ENCODE results near the gene MAPK12. TPM values are rescaled to one million over a fixed set of nuclear protein-coding genes. Genes with fewer than 3 reads are reported as not detected.

MAPK12 gene
- total and polyA plus RNA-seq, 2 donors (not counting 3 experiments of a cell fraction or from before 2014, with no cell fraction given) = 72.3 to 86.8 TPM

- BruUV-seq (replicated peaks) = no TSS peak
- CTCF ChIA-PET = no interaction called here
- Histone ChIP-seq H3K4me2 (ENCODE audit: insufficient read depth, low read length) (no peak overlapping the region), H3K4me3 (replicated peaks in 1 of 3; ENCODE audit: insufficient read depth in 1 of 3, low read depth in 1 of 3, low read length in 3 of 3) (no peak overlapping the region), H4K20me1 (replicated peaks; ENCODE audit: control insufficient read depth, extremely low read depth, insufficient read depth, low read length) (no peaks in the 10 kb centered on the region), H3K27ac (ENCODE audit: insufficient read depth, low read depth, low read length) (no peak overlapping the region), H3K9ac (replicated peaks; ENCODE audit: extremely low read depth, insufficient read depth, low read length) (no peak overlapping the region), H3K79me2 (ENCODE audit: control insufficient read depth, insufficient read depth, low read length) (peaks cover 22% of the 10 kb centered on the region), H3K4me1 (ENCODE audit: control insufficient read depth, extremely low read depth, insufficient read depth, low read length) (peaks cover 11% of the 10 kb centered on the region), H2AFZ (ENCODE audit: low read depth, low read length) (no peak overlapping the region), H3K36me3 (ENCODE audit: control insufficient read depth in 2 of 2, extremely low read depth in 1 of 2, insufficient read depth in 2 of 2, low read length in 2 of 2) (peaks cover 0 to 36% of the 10 kb centered on the region in 2 experiments), H3K9me3 (replicated peaks; ENCODE audit: control insufficient read depth, insufficient read depth, low read length) (no peaks in the 10 kb centered on the region), H3K9me1 (replicated peaks; ENCODE audit: control insufficient read depth, extremely low read depth, insufficient read depth, low read length) (no peaks in the 10 kb centered on the region), H3K27me3 (ENCODE audit: control insufficient read depth in 2 of 2, insufficient read depth in 2 of 2, low read length in 2 of 2) (no peaks in the 10 kb centered on the region)
- dilution Hi-C loops (cut with MboI; ENCODE audit: extremely low pct_ligation_motif_present, low sequenced_read_pairs) (no loop called here), intact Hi-C loops (cut with micrococcal nuclease) (no loop called here)
- FAIRE-seq (no peak), DNase-seq (ENCODE audit: low read depth, low spot score) (no peak)
- TF ChIP-seq POLR2A (IDR thresholded peaks at IDR 0.05; ENCODE audit: low read depth, low read length) (no peak), GATA2 (IDR thresholded peaks at IDR 0.05; ENCODE audit: insufficient read depth, insufficient read length, low read depth, low read length) (no peak), MYC (IDR thresholded peaks at IDR 0.05; ENCODE audit: low read depth, low read length) (no peak), POLR2AphosphoS5 (IDR thresholded peaks at IDR 0.05; ENCODE audit: insufficient read depth, low read depth, low read length) (no peak), FOS (IDR thresholded peaks at IDR 0.05; ENCODE audit: borderline replicate concordance, insufficient read depth, low read length) (no peak), JUN (IDR thresholded peaks at IDR 0.05; ENCODE audit: borderline replicate concordance, insufficient read depth, insufficient read length, low read depth) (no peak), MAX (IDR thresholded peaks at IDR 0.05; ENCODE audit: insufficient read depth, insufficient read length) (no peak)
- POLR2A ChIA-PET = no interaction called here
Measured at GRCh38 chr22:50257451-50258360, 3.8 kb downstream of the MAPK12 start.

- Histone ChIP-seq H3K27me3 (ENCODE audit: control insufficient read depth in 2 of 2, insufficient read depth in 2 of 2, low read length in 2 of 2) (no peaks in the 10 kb centered on the region), H3K9me1 (replicated peaks; ENCODE audit: control insufficient read depth, extremely low read depth, insufficient read depth, low read length) (no peaks in the 10 kb centered on the region), H3K36me3 (ENCODE audit: control insufficient read depth in 2 of 2, extremely low read depth in 1 of 2, insufficient read depth in 2 of 2, low read length in 2 of 2) (peaks cover 0 to 36% of the 10 kb centered on the region in 2 experiments), H3K4me3 (replicated peaks in 1 of 3; ENCODE audit: insufficient read depth in 1 of 3, low read depth in 1 of 3, low read length in 3 of 3) (no peak overlapping the region), H2AFZ (ENCODE audit: low read depth, low read length) (no peak overlapping the region), H3K79me2 (ENCODE audit: control insufficient read depth, insufficient read depth, low read length) (peaks cover 22% of the 10 kb centered on the region), H3K9ac (replicated peaks; ENCODE audit: extremely low read depth, insufficient read depth, low read length) (no peak overlapping the region), H3K4me1 (ENCODE audit: control insufficient read depth, extremely low read depth, insufficient read depth, low read length) (peaks cover 8% of the 10 kb centered on the region), H3K27ac (ENCODE audit: insufficient read depth, low read depth, low read length) (no peak overlapping the region), H3K4me2 (ENCODE audit: insufficient read depth, low read length) (no peak overlapping the region), H4K20me1 (replicated peaks; ENCODE audit: control insufficient read depth, extremely low read depth, insufficient read depth, low read length) (no peaks in the 10 kb centered on the region), H3K9me3 (replicated peaks; ENCODE audit: control insufficient read depth, insufficient read depth, low read length) (no peaks in the 10 kb centered on the region)
- no TSS peak for BruUV-seq (replicated peaks)
- FAIRE-seq (no peak), DNase-seq (ENCODE audit: low read depth, low spot score) (no peak)
- POLR2A ChIA-PET = no interaction called here
- TF ChIP-seq GATA2 (IDR thresholded peaks at IDR 0.05; ENCODE audit: insufficient read depth, insufficient read length, low read depth, low read length) = no peak
- TF ChIP-seq FOS (IDR thresholded peaks at IDR 0.05; ENCODE audit: borderline replicate concordance, insufficient read depth, low read length) = no peak
- no peak for TF ChIP-seq EZH2 (IDR thresholded peaks at IDR 0.05; ENCODE audit: borderline replicate concordance, low read depth, low read length, severe bottlenecking)
- no peak for TF ChIP-seq MYC (IDR thresholded peaks at IDR 0.05; ENCODE audit: low read depth, low read length)
- TF ChIP-seq POLR2A (IDR thresholded peaks at IDR 0.05; ENCODE audit: low read depth, low read length) = no peak
- no peak for TF ChIP-seq CTCF (IDR thresholded peaks at IDR 0.05; ENCODE audit: extremely low read depth in 1 of 2, insufficient read depth in 1 of 2, low read depth in 1 of 2, low read length in 2 of 2)
- TF ChIP-seq MAX (IDR thresholded peaks at IDR 0.05; ENCODE audit: insufficient read depth, insufficient read length) = no peak
- no peak for TF ChIP-seq POLR2AphosphoS5 (IDR thresholded peaks at IDR 0.05; ENCODE audit: insufficient read depth, low read depth, low read length)
- TF ChIP-seq JUN (IDR thresholded peaks at IDR 0.05; ENCODE audit: borderline replicate concordance, insufficient read depth, insufficient read length, low read depth) = no peak
- intact Hi-C loops (cut with micrococcal nuclease) (no loop called here), dilution Hi-C loops (cut with MboI; ENCODE audit: extremely low pct_ligation_motif_present, low sequenced_read_pairs) (no loop called here)
- CTCF ChIA-PET = no interaction called here
Measured at GRCh38 chr22:50257041-50257440, 4.4 kb downstream of the MAPK12 start.

All from endothelial cell of umbilical vein (primary cell).